GM19455 (cell line): Measurements from ENCODE around the gene MCRS1.

Experiments
- ATAC-seq: cut with Tn5 transposase; IDR thresholded peaks from one replicate; pipeline ENCODE4 v1.9.1; 2021; ENCODE audit not compliant: unreplicated experiment

MCRS1 gene

GRCh38 chr12:49583366-49584094, 15.6 kb upstream of the MCRS1 start:
- ATAC-seq, result no peak

- no peak for ATAC-seq
Observed at GRCh38 chr12:49582850-49583249, 14.9 kb upstream of the MCRS1 start.

GRCh38 chr12:49582201-49582600, 14.3 kb upstream of the MCRS1 start:
- no peak for ATAC-seq

GRCh38 chr12:49580572-49581535, 12.9 kb upstream of the MCRS1 start:
- ATAC-seq, result no peak

GRCh38 chr12:49578471-49579112, 10.7 kb upstream of the MCRS1 start:
- ATAC-seq, result no peak

- ATAC-seq, result no peak
Observed at GRCh38 chr12:49577589-49578315, 9.8 kb upstream of the MCRS1 start.

GRCh38 chr12:49568442-49569162, 660 bp upstream of the MCRS1 start:
- peak; percentile 5 for ATAC-seq

GRCh38 chr12:49567302-49567610, 686 bp downstream of the MCRS1 start:
- peak; percentile 11 for ATAC-seq

- no peak for ATAC-seq
Observed at GRCh38 chr12:49566361-49566760, 1.6 kb downstream of the MCRS1 start.

GRCh38 chr12:49565406-49566265, 2.3 kb downstream of the MCRS1 start:
- no peak for ATAC-seq

GRCh38 chr12:49564686-49565405, 3.1 kb downstream of the MCRS1 start:
- no peak for ATAC-seq

GRCh38 chr12:49563951-49564685, 3.8 kb downstream of the MCRS1 start:
- ATAC-seq, result no peak

- ATAC-seq, result no peak
Observed at GRCh38 chr12:49562831-49563230, 5.1 kb downstream of the MCRS1 start.

- no peak for ATAC-seq
Observed at GRCh38 chr12:49562233-49562632, 5.7 kb downstream of the MCRS1 start.

- no peak for ATAC-seq
Observed at GRCh38 chr12:49560695-49561094, 7.2 kb downstream of the MCRS1 start.

- ATAC-seq, result no peak
Observed at GRCh38 chr12:49559011-49559675, 8.8 kb downstream of the MCRS1 start.

- no peak for ATAC-seq
Observed at GRCh38 chr12:49558526-49558925, 9.4 kb downstream of the MCRS1 start.

- no peak for ATAC-seq
Observed at GRCh38 chr12:49557917-49558215, 10.1 kb downstream of the MCRS1 start.
